Gastrocnemius medialis (tissue), 4 donors: ENCODE measurements around the gene RASAL3.

Experiments
- CTCF ChIP-seq, 5 experiments: fragments of 450-650 bp in 3 of 5; fragments of 200-600 bp in 2 of 5; sonication (generic) in 2 of 5; IDR thresholded peaks in 4 of 5; conservative IDR thresholded peaks in 1 of 5; 1 replicate in 4 of 5; 2 replicates in 1 of 5; pipeline ENCODE4 v1.5.1; 2016 to 2019; ENCODE audit warnings: antibody characterized with exemption in 5 of 5, mild to moderate bottlenecking in 3 of 5, moderate library complexity in 3 of 5
- POLR2A ChIP-seq, 2 donors: fragments of 450-650 bp; IDR thresholded peaks; one replicate each; pipeline ENCODE4 v1.6.1; 2017; ENCODE audit warnings: antibody characterized with exemption in 2 of 2, mild to moderate bottlenecking in 2 of 2, moderate library complexity in 2 of 2

- TF ChIP-seq CTCF (IDR thresholded peaks at IDR 0.05 in 4 of 5, conservative IDR thresholded peaks at IDR 0.05 in 1 of 5) (peak; percentile 23 to 40 (median 36)), POLR2A (IDR thresholded peaks at IDR 0.05) (no peak)
Observed at GRCh38 chr19:15453091-15453578, 11.2 kb downstream of the RASAL3 start.
